HG03097 (cell line): ENCODE results near the gene CELF4.

Source experiments
- ATAC-seq: cut with Tn5 transposase; IDR thresholded peaks from one replicate; pipeline ENCODE4 v1.9.1; 2021; ENCODE audit not compliant: unreplicated experiment, low FRiP score

CELF4 gene

GRCh38 chr18:37397814-37398213 is 167.8 kb downstream of the CELF4 start:
- ATAC-seq: no peak

DNA sequence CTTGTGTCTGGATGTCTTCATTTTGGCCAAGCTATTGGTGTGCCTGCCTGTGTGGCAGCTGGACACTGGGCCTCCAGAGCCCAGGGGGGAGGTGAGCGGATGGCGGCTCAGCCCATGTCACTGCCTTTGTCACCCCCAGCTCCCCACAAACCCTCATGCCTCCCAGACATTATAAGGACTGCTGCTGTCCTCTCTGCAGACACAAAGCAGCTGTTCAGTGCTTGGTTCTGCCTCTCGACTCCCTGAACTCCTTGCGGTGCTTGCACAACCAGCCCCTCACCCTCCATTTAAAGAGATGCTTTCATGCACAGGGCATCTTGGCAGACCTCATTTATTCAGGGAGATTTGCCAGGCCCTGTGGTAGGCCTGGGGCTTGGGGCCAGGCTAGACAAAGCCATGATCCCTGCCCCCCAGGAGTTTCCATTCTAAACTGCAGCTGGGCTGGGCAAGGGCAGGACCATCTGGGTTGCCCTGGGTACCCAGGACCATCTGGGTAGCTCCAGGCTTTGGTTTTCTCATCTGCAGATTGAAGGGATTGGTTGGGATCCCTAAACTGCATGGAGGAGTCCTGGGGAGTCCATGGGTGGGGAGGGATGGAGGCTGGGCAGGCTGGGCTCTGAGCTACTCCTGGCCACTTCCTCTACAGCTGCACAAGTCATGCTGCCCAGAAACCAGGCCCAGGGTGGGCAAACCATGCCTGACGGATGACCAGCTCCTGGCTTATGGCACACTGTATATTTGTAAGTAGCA is 168.5 kb downstream of the CELF4 start:
- ATAC-seq: no peak

DNA sequence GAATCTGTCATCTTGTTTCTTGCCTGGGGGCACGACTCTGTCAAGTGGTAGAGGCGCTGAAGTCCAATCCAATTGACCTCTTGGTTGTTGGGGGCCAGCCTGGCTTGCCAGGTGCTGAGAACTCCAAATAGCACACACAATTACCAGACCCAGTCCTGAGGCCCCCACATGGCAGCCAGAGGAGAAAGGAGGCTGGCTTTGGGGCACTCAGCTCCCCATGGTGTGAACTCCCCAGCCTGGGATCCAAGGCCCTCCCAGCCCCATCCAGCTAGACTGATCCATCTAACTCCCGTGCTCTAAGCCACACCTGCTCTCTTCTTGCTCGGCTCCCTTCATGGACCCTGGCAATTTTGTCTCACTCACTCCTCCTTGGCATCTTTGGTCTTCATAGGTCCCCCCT is 170.0 kb downstream of the CELF4 start:
- no peak for ATAC-seq

DNA sequence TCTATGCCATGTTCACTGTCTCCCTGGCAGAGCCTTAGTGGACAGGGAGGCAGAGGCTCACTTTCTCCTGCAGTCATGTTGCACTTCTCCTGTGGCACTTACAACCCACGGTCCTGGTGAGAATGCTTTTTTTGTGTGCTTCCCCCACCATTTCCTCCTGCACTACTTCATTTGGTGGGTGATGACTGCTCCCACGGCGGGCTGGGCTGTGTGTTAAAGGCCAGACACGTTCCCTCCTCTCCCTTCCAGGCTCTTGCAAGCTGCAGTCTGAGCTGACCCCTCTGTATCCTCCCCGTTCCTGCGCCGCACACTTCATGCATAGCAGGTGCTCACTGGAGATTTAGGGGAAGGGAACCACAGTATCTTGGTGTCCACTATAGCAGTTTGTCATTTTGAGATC is 170.5 kb downstream of the CELF4 start:
- ATAC-seq: no peak

- no peak for ATAC-seq
These were observed 171.0 kb downstream of the CELF4 start for GRCh38 chr18:37394610-37394965.

DNA sequence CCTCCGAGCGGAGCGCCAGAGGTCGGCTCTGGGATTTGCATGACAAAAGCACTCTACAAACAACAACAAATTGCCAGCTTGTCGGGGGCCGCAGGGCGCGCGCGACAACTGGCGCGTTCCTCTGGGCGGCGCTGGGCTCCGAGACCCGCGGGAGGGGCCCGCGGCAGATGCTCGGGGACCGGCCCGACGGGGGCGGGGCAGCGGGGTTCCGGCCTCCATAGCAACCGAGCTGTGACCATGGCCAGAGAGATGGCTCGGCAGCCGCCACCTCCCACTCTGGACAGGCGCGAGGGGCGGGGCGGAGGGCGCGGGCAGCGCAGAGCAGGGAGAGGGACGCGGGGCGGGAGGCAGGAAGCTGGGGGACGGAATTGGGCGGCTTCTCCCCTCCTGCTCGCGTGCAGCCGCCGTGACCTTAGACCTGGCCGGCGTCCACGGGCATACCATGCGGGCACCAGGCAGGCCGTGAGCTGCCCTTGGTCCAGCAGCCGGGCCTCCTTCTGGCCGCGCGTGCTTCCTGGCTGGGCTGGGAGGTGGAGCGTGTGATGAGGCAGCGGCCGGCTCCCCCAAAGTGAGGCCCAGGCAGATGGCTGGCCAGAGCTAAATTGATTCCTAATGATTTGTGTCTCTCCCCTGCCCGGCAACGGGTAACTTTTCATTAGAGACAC is 171.5 kb downstream of the CELF4 start:
- ATAC-seq: no peak

GRCh38 chr18:37393221-37393827 is 172.3 kb downstream of the CELF4 start:
- no peak for ATAC-seq

- ATAC-seq: no peak
These were observed 172.9 kb downstream of the CELF4 start for GRCh38 chr18:37392648-37393047.

DNA sequence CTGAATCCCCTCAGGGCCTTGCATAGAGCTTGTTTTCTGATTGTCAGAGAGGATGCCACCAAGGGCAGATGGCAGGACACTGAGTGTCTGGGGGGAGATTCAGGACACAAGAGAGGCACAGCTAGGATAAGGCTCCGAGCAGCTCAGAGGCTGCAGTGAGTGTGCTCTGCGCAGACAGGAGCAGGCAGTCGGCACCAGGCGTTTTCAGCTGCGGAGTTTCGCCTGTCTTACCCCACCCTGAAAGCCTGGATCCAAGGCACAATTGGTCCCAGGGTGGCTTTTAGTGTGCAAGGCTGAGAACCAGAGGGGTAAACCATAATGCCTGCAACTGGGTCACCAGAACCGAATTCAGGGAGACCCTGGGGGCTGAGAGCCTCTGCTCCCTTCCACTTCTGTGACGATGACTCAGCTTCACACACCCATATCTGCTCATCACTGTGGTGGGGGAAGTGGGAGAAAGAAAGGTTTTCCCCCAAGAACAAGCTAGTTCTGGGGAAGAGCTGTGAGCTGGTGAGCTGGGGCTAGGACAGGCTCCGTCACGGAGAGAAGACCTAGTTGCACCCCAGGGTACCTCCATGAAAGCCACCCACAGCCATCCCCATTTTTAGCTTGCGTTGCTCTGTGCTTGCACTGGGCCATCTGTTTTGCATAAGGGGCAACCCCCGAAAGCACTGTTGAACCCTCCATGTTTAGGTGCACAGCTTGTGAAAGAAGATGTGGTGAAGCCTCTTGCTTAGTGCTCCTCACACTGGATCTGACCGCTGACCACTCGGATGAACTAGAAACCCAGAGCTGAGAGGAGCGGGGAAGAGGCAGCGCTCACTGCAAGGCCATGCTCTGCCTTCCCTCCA is 173.7 kb downstream of the CELF4 start:
- no peak for ATAC-seq

DNA sequence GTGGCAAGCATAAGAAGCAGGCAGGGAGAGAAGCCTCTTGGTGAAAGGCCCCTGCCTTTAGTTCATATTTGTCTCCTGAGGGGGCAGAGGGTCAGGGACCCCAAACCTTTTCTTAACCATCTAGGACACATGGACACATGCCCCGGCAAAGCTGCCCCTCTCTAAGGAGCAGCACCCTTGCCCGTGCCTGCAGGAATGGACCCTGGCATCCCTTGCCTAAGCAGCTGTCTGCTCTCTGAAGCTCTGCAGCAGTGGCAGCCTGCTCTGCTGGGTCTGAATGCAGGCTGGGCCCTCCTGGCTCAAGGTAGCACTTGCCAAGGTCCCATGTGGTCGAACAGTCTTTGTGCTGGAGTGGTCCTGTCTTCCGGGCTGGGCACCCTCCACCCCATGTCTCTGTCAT is 174.4 kb downstream of the CELF4 start:
- ATAC-seq: no peak

GRCh38 chr18:37390687-37391086 is 174.9 kb downstream of the CELF4 start:
- ATAC-seq: no peak

DNA sequence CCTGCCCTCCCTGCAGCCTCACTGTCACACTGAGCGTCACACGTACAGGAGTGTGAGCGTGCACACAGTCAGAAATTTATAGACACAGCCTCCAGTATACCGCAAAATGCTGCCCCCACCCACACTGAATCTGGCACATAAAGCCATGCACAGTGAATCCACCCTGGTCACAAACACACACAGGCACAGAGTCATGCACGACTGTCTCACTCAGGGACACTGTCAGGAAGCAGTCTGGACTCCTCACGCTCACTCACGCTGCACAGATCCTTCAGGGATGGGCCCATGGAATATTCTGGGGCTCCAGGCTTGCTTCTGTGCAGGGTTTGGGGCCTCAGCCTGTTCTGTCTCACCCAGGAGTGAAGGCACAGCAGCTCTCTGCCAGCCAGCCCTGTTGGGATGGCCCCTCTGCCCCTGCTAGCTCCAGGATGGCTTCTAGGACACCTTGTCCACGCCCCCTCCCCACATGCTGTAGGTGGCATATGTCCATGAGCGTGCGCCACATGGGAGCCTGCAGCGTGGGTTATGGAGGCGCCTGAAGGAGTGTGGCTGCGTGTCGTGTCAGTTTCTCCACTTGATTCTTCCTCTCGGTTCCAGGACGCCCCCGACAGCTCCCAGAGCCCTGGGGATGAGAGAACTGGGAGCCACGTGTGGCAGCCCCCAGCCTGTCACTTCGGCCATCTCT is 175.8 kb downstream of the CELF4 start:
- ATAC-seq: no peak

DNA sequence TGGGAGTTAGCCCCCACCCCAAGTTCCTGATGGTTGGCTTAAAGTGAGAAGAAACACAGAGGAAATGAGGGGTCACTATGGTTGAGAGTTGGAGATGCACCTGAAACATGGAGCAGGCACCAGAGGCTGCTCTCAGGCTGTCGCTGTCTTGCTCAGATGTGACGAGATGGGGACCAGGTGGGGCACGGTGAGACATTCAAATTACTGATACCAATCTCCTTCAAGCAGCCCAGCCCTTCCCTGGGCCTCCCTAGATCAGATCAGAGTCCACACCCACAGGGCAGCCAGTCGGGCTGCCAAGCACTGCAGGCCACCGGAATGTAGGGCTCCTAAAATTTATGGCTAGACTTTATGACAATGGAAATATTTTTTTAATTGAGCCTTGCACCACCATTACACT is 176.6 kb downstream of the CELF4 start:
- ATAC-seq: no peak

DNA sequence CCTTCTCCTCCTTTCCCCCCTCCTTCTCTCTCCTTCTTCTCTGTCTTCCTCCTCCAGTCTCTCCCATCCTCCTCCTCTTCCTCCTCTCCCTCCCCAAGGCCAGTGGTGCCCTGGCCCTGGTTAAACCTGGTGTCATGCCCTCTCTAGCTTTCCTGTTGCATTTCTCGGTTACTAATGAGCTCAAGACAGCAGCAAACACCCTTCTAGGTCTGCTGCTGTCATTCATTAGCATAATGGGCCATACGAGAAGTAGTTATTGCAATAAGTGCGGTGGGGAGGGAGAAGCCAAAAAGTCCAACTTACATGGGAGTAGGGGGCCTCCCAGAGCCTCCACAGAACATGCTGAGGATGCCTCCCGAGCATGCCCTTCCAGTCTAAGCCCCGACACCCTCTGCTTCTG is 177.2 kb downstream of the CELF4 start:
- no peak for ATAC-seq

GRCh38 chr18:37385846-37386778 is 179.5 kb downstream of the CELF4 start:
- no peak for ATAC-seq

DNA sequence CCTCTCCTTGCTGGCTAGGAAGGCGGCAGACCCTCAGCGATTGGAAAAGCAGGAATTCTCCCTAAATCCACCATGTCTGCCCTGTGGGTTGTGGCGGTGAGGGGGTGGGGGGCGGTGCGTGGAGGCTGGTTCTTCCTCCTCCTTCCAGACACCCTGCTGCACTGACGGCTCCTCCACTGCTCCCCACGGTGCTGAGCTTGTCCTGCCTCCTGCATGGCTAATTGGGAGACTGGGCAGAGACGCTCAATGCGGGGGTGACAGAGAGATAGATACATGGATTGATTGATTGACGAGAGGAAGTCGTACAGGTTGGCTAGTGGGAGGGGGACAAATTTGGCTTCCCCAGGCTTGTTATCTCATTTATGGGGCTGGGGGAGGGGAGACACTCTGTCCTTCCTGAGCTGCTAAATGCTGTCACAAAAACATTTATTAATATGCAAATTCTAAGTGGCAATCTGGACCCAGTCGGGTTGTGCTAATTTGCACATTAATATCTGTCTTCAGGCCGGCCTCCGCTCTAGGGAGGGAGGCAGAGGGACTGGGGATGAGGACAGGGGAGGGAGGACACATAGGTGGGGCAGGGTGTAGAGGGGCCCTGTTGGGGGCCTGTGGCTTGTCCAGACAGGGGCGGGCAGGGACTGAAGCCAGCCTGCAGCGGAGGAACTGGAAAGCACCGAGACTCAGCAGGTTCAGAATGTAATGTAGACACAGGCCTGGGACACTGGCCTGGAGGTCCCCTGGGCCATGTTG is 181.6 kb downstream of the CELF4 start:
- ATAC-seq: no peak

GRCh38 chr18:37383036-37383785 is 182.4 kb downstream of the CELF4 start:
- no peak for ATAC-seq

DNA sequence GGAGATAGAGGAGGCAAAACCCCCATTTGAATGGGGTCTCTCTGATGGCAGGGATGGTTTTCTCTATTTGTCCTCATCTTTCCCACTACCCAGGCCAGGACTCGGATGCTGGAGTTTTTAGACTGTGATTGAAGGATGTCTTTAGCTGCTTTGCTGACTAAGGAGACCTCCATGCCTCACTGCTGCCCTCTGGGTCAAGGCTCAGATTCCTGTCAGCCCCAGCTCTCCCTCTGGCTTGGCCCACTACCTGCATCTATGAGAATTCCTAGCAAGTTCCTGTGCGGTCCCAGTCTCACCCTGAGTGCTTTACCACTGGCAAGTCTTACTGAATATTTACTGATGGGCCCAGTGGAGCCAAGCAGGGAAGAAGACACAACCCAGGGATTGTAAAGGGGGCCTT is 184.0 kb downstream of the CELF4 start:
- no peak for ATAC-seq
